K562 (cell line): ENCODE measurements around the gene DIP2B. TPM values are rescaled to one million over a fixed set of nuclear protein-coding genes. Genes with fewer than 3 reads are reported as not detected.
A peak's percentile ranks its signal among the peaks of the same experiment; 100 is the strongest.

Experiments used
- CXXC5 ChIP-seq: fragments of 250-450 bp; sonication (Bioruptor Pico); IDR thresholded peaks from 2 replicates; pipeline ENCODE4 v1.8.0; 2022; ENCODE audit warnings: inconsistent platforms, mild to moderate bottlenecking, moderate library complexity
- DPF2 ChIP-seq: fragments of 450-650 bp; IDR thresholded peaks from 2 replicates; pipeline ENCODE4 v1.6.1; 2016
- ETV1 ChIP-seq: fragments of 450-650 bp; conservative IDR thresholded peaks from 2 replicates; pipeline ENCODE4 v1.6.1; 2016; ENCODE audit warnings: missing genetic modification characterization, control low read depth, low read depth, missing compliant biosample characterization
- ETV5 ChIP-seq: sonication (generic); formaldehyde crosslinking; IDR thresholded peaks from 2 replicates; pipeline ENCODE4 v1.4.0; 2020; ENCODE audit warnings: low read depth, mild to moderate bottlenecking, missing genetic modification reagents
- HMG20B ChIP-seq: fragments of 250-450 bp; sonication (Bioruptor Pico); IDR thresholded peaks from 2 replicates; pipeline ENCODE4 v1.5.0; 2021; ENCODE audit warnings: mild to moderate bottlenecking
- L3MBTL2 ChIP-seq: fragments of 450-650 bp; IDR thresholded peaks from 2 replicates; pipeline ENCODE4 v1.6.1; 2016; ENCODE audit warnings: mild to moderate bottlenecking, moderate library complexity
- MCM7 ChIP-seq, 2 experiments: fragments of 450-650 bp; IDR thresholded peaks; 2 replicates each; pipeline ENCODE4 v1.6.1; 2016 to 2018
- PCBP1 ChIP-seq: fragments of 200-400 bp; formaldehyde crosslinking; IDR thresholded peaks from 2 replicates; pipeline ENCODE4 v1.6.1; 2018; ENCODE audit warnings: mild to moderate bottlenecking, low read depth, low read length; ENCODE audit not compliant: poor library complexity, severe bottlenecking
- PHB ChIP-seq: fragments of 250-450 bp; sonication (Bioruptor Pico); IDR thresholded peaks from 2 replicates; pipeline ENCODE4 v1.5.0; 2021
- POLR2A ChIP-seq: fragments of 450-650 bp; conservative IDR thresholded peaks from 2 replicates; pipeline ENCODE4 v1.6.1; 2016
- POLR2AphosphoS5 ChIP-seq: IDR thresholded peaks from 2 replicates; pipeline ENCODE4 v1.6.1; 2011; ENCODE audit warnings: mild to moderate bottlenecking, low read depth, low read length, moderate library complexity; ENCODE audit not compliant: control insufficient read depth, insufficient read depth
- STAG1 ChIP-seq: sonication (generic); formaldehyde crosslinking; IDR thresholded peaks from 2 replicates; pipeline ENCODE4 v1.5.0; 2020; ENCODE audit warnings: missing genetic modification reagents, borderline replicate concordance
- TSC22D4 ChIP-seq: fragments of 450-650 bp; IDR thresholded peaks from 2 replicates; pipeline ENCODE4 v1.6.1; 2016; ENCODE audit warnings: missing genetic modification characterization, missing biosample characterization, control low read depth
- ZNF316 ChIP-seq: fragments of 450-650 bp; IDR thresholded peaks from 2 replicates; pipeline ENCODE4 v1.6.1; 2016
- ZNF561 ChIP-seq: fragments of 450-650 bp; formaldehyde crosslinking; conservative IDR thresholded peaks from 2 replicates; pipeline ENCODE4 v1.4.0; 2020; ENCODE audit warnings: mild to moderate bottlenecking, moderate library complexity
- polyA plus RNA-seq, 8 experiments: library from polyadenylated mRNA; depleted of rRNA in 4 of 8; stranded (reverse) in 5 of 8; unstranded in 3 of 8; fragments of >200 nt; fragmentation: Nextera tagmentation in 2 of 8; fragmentation: Illumina TruSeq in 1 of 8; extraction: Ambion mirVana in 2 of 8; extraction: Trizol in 1 of 8; gene quantifications; 2 replicates each; pipeline versions ENCODE4 v1.2.1 to v1.2.3, GENCODE V29; 2011 to 2014; ENCODE audit warnings: inconsistent platforms in 1 of 8, missing spikeins in 1 of 8
- total RNA-seq, 7 experiments: library from RNA; depleted of rRNA in 6 of 7; stranded (reverse); fragments of >200 nt in 6 of 7; fragmentation: Illumina TruSeq in 2 of 7; extraction: Trizol in 2 of 7; gene quantifications; 2 replicates each; pipeline versions ENCODE4 v1.2.1 to v1.2.3, GENCODE V29; 2011 to 2021; ENCODE audit warnings: low replicate concordance in 1 of 7
- TF ChIP-seq, protein P1 (sequence below): fragments of 450-650 bp; formaldehyde crosslinking; conservative IDR thresholded peaks from 2 replicates; pipeline ENCODE4 v1.4.0; 2022; ENCODE audit warnings: mild to moderate bottlenecking, missing genetic modification characterization
- TF ChIP-seq, protein P2 (sequence below), 2 experiments: fragments of 450-650 bp; formaldehyde crosslinking in 1 of 2; IDR thresholded peaks; 2 replicates each; pipeline versions ENCODE4 v1.4.0 to v1.6.1; 2014 to 2020; ENCODE audit warnings: mild to moderate bottlenecking in 2 of 2, borderline replicate concordance in 1 of 2, low read depth in 1 of 2
- TF ChIP-seq, protein P3 (sequence below): conservative IDR thresholded peaks from 2 replicates; pipeline ENCODE4 v1.6.1; 2011; ENCODE audit warnings: low read depth, mild to moderate bottlenecking, low read length; ENCODE audit not compliant: control insufficient read depth

DIP2B gene
- total and polyA plus RNA-seq, 9 of the 15 experiments (the other 6 are each of a cell fraction or from before 2014, with no cell fraction given): 4.6 to 26.1 (median 18.8) TPM

- TF ChIP-seq ETV1 (tag) (peak; percentile 72), MCM7 (IDR thresholded peaks at IDR 0.05) (no peak), TSC22D4 (tag) (no peak), ETV5 (peak; percentile 80; the same call in 1 of the 2 replicates), POLR2AphosphoS5 (0 out of 2 replicates have a peak, but pooled peaks have one; percentile 15), L3MBTL2 (peak; percentile 40; the same call in 1 of the 2 replicates), PCBP1 (peak; percentile 81), CXXC5 (peak; percentile 73), STAG1 (CRISPR knock-in tag) (no peak), HMG20B (CRISPR knock-in tag) (no peak), PHB (CRISPR knock-in tag) (no peak), DPF2 (no peak), POLR2A (peak; percentile 52), ZNF561 (CRISPR knock-in tag) (no peak), ZNF316 (peak; percentile 75; the same call in 1 of the 2 replicates)
- TF ChIP-seq, protein P1, sequence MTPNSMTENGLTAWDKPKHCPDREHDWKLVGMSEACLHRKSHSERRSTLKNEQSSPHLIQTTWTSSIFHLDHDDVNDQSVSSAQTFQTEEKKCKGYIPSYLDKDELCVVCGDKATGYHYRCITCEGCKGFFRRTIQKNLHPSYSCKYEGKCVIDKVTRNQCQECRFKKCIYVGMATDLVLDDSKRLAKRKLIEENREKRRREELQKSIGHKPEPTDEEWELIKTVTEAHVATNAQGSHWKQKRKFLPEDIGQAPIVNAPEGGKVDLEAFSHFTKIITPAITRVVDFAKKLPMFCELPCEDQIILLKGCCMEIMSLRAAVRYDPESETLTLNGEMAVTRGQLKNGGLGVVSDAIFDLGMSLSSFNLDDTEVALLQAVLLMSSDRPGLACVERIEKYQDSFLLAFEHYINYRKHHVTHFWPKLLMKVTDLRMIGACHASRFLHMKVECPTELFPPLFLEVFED (CRISPR knock-in tag): no peak
- TF ChIP-seq, protein P2, sequence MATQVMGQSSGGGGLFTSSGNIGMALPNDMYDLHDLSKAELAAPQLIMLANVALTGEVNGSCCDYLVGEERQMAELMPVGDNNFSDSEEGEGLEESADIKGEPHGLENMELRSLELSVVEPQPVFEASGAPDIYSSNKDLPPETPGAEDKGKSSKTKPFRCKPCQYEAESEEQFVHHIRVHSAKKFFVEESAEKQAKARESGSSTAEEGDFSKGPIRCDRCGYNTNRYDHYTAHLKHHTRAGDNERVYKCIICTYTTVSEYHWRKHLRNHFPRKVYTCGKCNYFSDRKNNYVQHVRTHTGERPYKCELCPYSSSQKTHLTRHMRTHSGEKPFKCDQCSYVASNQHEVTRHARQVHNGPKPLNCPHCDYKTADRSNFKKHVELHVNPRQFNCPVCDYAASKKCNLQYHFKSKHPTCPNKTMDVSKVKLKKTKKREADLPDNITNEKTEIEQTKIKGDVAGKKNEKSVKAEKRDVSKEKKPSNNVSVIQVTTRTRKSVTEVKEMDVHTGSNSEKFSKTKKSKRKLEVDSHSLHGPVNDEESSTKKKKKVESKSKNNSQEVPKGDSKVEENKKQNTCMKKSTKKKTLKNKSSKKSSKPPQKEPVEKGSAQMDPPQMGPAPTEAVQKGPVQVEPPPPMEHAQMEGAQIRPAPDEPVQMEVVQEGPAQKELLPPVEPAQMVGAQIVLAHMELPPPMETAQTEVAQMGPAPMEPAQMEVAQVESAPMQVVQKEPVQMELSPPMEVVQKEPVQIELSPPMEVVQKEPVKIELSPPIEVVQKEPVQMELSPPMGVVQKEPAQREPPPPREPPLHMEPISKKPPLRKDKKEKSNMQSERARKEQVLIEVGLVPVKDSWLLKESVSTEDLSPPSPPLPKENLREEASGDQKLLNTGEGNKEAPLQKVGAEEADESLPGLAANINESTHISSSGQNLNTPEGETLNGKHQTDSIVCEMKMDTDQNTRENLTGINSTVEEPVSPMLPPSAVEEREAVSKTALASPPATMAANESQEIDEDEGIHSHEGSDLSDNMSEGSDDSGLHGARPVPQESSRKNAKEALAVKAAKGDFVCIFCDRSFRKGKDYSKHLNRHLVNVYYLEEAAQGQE (IDR thresholded peaks at IDR 0.05; ENCODE audit: borderline replicate concordance): no peak
- TF ChIP-seq, protein P2 (CRISPR knock-in tag; IDR thresholded peaks at IDR 0.05; ENCODE audit: low read depth): peak; percentile 81
- TF ChIP-seq, protein P3, sequence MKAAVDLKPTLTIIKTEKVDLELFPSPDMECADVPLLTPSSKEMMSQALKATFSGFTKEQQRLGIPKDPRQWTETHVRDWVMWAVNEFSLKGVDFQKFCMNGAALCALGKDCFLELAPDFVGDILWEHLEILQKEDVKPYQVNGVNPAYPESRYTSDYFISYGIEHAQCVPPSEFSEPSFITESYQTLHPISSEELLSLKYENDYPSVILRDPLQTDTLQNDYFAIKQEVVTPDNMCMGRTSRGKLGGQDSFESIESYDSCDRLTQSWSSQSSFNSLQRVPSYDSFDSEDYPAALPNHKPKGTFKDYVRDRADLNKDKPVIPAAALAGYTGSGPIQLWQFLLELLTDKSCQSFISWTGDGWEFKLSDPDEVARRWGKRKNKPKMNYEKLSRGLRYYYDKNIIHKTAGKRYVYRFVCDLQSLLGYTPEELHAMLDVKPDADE: 0 out of 2 replicates have a peak, but pooled peaks have one; percentile 48
These were observed 259.7 kb downstream of the DIP2B start (continued) for GRCh38 chr12:50764286-50765094.
